Coronary artery (tissue), 2 donors: ENCODE results near the gene MGRN1.

Experiments used
- DNase-seq: peaks from one replicate; pipeline ENCODE4 v3.0.0-alpha.2; 2017; ENCODE audit warnings: low spot score
- H3K27ac ChIP-seq, 2 donors: fragments of 200-600 bp; sonication (generic); one replicate each; pipeline ENCODE4 v1.5.1; 2016 to 2019
- H3K4me3 ChIP-seq: fragments of 200-600 bp; sonication (generic); 2 replicates; pipeline ENCODE4 v1.5.1; 2016; ENCODE audit warnings: mild to moderate bottlenecking, moderate library complexity
- TF ChIP-seq, protein P1 (sequence below): fragments of 200-600 bp; sonication (generic); IDR thresholded peaks from one replicate; pipeline ENCODE4 v1.5.1; 2019; ENCODE audit warnings: antibody characterized with exemption

The MGRN1 gene

DNA sequence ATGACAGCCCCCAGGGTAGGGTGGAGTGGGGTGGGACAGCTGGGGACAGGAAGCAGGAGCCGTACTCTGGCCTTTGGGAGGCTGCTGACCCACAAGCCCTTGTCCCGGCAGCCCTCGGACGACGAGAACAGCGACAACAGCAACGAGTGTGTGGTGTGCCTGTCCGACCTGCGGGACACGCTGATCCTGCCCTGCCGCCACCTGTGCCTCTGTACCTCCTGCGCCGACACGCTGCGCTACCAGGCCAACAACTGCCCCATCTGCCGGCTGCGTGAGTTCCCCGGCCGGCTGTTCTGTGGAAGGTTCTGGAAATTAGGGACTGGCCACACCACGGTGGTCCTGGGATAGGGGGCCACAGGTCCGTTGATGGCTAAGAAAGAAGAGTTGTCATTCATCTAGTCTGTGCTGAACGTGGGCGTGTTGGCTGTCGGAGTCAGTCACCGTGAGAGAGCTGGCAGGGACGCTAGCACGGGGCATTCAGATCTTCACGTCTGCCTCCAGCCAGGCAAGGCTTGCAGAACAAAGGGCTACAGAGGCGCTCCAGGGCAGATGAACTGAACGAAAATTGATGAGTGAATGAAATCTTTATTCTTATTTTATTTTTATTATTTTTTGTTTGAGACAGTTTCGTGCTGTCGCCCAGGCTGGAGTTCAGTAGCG lies 48.9 kb downstream of the MGRN1 start:
- Histone ChIP-seq H3K27ac (no peak overlapping the region), H3K4me3 (no peak overlapping the region)
- no peak for DNase-seq
- TF ChIP-seq, protein P1, sequence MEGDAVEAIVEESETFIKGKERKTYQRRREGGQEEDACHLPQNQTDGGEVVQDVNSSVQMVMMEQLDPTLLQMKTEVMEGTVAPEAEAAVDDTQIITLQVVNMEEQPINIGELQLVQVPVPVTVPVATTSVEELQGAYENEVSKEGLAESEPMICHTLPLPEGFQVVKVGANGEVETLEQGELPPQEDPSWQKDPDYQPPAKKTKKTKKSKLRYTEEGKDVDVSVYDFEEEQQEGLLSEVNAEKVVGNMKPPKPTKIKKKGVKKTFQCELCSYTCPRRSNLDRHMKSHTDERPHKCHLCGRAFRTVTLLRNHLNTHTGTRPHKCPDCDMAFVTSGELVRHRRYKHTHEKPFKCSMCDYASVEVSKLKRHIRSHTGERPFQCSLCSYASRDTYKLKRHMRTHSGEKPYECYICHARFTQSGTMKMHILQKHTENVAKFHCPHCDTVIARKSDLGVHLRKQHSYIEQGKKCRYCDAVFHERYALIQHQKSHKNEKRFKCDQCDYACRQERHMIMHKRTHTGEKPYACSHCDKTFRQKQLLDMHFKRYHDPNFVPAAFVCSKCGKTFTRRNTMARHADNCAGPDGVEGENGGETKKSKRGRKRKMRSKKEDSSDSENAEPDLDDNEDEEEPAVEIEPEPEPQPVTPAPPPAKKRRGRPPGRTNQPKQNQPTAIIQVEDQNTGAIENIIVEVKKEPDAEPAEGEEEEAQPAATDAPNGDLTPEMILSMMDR, result no peak

DNA sequence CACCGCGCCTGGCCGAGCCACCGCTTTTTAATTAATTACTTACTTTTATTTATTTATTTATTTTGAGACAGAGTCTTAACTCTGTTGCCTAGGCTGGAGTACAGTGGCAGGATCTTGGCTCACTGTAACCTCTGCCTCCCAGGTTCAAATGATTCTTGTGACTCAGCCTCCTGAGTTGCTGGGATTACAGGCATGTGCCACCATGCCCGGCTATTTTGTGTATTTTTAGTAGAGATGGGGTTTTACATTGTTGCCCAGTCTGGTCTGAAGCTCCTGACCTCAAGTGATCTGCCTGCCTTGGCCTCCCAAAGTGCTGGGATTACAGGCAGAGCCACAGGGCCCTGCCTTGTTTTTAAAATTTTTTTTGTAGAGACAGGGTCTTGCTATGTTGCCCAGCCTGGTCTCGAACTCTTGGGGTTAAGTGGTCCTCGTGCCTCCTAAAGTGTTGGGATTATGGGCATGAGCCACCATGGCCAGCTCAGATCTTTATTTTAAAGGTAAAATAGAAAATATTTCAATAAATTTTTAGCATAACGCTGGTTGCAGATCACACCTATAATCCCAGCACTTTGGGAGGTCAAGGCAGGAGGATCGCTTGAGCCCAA lies 50.4 kb downstream of the MGRN1 start:
- TF ChIP-seq, protein P1, result no peak
- H3K27ac ChIP-seq, result no peak overlapping the region
- no peak for DNase-seq

DNA sequence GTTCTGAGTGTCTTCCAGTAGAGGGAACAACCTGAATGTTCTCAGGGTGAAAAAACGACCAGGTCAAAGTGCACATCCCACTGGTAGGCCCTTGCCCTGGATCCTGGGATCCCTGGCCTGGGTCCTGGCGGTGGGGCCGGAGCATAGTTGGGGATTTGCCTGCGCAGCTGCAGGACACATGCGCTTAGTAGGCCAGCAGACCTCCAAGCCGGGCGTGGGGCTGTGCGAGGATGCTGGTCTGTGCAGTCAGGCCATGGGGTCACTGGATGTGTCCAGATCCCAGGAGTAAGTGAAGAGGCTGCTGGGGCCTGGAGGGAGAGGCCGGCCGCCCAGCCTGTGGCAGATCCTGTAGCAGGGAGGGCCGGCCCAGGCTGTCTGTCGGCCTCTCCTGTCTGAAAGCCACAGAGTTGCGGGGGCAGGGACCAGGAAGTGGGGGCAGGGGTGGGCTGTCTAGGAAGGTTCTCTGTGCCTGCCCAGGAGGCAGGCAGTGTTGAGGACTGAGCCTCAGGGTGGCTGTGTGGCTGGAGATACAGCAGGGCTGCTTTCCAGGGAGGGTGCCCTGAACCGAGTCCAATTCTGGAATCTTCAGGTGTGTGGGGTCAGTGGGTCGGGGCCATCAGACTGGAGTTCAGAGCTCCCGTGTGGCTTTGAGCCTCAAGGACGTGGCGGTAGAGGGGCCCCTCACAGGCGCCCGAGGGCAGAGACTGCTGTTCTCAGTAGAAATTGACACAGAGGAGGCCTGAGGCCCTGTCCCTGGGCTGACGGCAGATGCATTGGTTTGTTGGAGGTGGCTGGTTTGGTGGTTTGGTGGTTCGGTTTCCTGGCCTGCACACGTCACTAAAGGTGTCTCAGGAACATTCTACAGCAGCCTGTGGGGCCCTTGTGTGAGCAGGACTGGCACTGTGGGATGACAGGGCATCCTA lies 51.5 kb downstream of the MGRN1 start:
- no peak overlapping the region for H3K27ac ChIP-seq
- no peak overlapping the region for H3K4me3 ChIP-seq
- DNase-seq, result no peak
- TF ChIP-seq, protein P1, result no peak

More for the DNA sequence above, 50.4 kb downstream of the MGRN1 start:
- no peak overlapping the region for H3K4me3 ChIP-seq

DNA sequence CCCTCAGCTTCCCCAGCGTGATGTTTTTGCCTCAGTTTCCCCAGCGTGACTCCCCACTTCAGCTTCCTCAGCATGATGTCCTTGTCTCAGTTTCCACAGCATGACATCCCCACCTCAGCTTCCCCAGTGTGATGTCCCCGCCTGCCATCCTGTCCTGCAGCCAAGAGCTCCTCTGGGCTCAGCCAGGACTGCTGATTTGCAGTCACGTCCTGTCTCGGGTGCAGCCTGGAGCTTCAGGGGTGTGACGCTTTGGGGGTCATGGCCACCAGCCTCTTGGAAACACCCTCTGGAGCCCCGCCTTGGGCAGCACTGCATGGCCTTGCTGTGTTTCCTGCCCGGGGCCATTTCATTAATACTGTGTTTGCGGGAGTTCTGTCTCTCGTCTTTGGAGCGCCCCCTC lies 52.2 kb downstream of the MGRN1 start:
- DNase-seq, result no peak
- TF ChIP-seq, protein P1, result no peak
- Histone ChIP-seq H3K27ac (no peak overlapping the region), H3K4me3 (no peak overlapping the region)

DNA sequence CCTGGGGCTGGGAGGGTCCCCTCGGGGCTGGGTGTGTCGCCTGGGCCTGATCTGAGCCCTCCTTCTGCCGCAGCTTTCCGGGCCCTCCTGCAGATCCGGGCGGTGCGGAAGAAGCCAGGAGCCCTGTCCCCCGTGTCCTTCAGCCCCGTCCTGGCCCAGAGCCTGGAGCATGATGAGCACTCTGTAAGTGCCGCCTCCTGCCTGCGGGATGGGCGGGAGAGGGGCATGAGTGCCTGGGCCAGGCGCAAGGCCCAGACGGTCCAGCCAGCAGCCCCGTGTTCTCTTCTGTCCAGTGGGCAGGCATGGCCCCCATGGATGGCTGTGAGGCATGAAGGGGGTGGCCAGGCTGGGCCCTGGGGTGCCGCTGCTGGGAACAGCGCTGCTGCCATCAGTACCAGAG lies 52.8 kb downstream of the MGRN1 start:
- no peak overlapping the region for H3K27ac ChIP-seq
- no peak overlapping the region for H3K4me3 ChIP-seq
- TF ChIP-seq, protein P1, result no peak
- DNase-seq, result no peak

DNA sequence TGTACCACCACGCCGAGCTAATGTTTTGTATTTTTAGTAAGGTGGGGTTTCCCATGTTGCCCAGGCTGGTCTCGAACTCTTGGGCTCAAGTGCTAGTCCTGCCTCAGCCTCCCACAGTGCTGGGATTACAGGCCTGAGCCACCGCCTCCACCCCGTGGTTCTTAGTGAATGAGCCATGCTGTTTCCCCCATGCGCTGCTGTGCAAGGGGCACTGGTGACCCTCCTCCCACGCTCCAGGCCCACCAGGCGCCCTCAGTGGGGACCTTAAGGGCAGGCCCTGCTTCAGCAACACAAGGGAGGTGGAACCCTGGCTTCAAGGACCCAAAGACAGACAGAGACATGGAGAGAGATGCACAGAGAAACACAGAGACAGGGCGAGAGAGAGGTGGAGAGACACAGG lies 53.4 kb downstream of the MGRN1 start:
- no peak overlapping the region for H3K4me3 ChIP-seq
- TF ChIP-seq, protein P1, result no peak
- no peak overlapping the region for H3K27ac ChIP-seq
- DNase-seq, result no peak
